Neutrophil (primary cell): ENCODE data around the gene AIPL1.

ENCODE experiments used
- H3K27ac ChIP-seq: fragments of 200-600 bp; sonication (generic); 2 replicates; pipeline ENCODE4 v1.5.1; 2016; ENCODE audit warnings: mild to moderate bottlenecking, moderate library complexity
- H3K27me3 ChIP-seq: fragments of 200-600 bp; sonication (generic); 2 replicates; pipeline ENCODE4 v1.6.0; 2016; ENCODE audit warnings: mild to moderate bottlenecking
- H3K36me3 ChIP-seq: fragments of 200-600 bp; sonication (generic); 2 replicates; pipeline ENCODE4 v1.5.1; 2017
- H3K4me1 ChIP-seq, 2 experiments: fragments of 200-600 bp in 1 of 2; sonication (generic) in 1 of 2; 1 replicate in 1 of 2; 2 replicates in 1 of 2; pipeline versions ENCODE4 v1.5.1 to v1.6.1; 2013 to 2016; ENCODE audit warnings: low read depth in 1 of 2, low read length in 1 of 2, mild to moderate bottlenecking in 1 of 2, moderate library complexity in 1 of 2; ENCODE audit not compliant: control insufficient read depth in 1 of 2, insufficient read depth in 1 of 2
- H3K4me3 ChIP-seq, 2 experiments: fragments of 200-600 bp in 1 of 2; sonication (generic) in 1 of 2; 1 replicate in 1 of 2; 2 replicates in 1 of 2; pipeline ENCODE4 v1.5.1; 2013 to 2016; ENCODE audit warnings: low read depth in 1 of 2, low read length in 1 of 2, mild to moderate bottlenecking in 1 of 2, moderate library complexity in 1 of 2
- H3K9me3 ChIP-seq: fragments of 200-600 bp; sonication (generic); 2 replicates; pipeline ENCODE4 v1.5.1; 2016
- CTCF ChIP-seq: fragments of 200-600 bp; sonication (generic); IDR thresholded peaks from 2 replicates; pipeline ENCODE4 v1.5.1; 2016; ENCODE audit warnings: antibody characterized with exemption

Gene AIPL1

GRCh38 chr17:6455321-6455705 lies 20.4 kb upstream of the AIPL1 start:
- Histone ChIP-seq H3K27me3 (peaks cover 80% of the 10 kb centered on the region), H3K36me3 (no peaks in the 10 kb centered on the region), H3K9me3 (no peaks in the 10 kb centered on the region), H3K4me1 (no peaks in the 10 kb centered on the region), H3K27ac (no peak overlapping the region), H3K4me3 (no peak overlapping the region)
- TF ChIP-seq CTCF, result no peak

DNA sequence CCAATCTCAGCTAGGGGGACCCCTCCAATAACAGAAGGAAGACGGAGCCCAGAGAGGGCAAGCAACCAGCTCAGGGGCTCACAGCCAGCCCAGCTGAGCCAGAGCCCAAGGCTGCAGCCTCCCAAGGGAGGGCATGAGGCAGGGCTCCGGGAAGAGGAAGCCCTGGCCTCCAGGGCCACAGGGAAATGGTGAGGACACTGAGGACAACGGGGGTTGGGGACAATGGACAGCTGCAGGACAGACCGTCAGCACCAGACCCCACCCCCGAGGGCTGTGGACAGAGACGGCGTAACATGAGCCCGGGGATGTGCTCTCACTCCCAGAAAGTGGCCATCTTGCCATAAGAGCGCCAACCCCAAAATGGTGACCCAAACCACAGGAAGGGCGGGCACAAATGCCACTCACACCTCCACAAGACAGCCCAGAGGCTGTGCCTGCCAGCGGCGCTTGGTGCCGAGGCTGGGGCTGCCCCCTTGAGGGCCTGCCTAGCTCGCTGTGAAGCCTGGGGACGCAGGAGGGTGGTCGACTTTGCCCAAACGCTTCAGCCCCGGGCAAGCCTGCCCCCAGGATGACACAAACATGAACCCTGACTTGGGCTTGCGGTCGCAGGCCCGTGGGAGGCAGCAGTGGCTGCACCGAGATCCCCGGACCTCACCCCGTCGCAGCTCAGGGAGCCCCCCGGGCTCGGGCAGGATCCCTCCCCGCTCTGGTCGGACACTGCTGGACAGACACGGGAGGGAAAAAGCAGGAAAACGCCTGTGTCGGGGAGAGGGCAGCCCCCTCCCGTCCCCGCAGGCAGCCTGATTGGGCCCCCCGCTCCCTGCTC lies 19.8 kb upstream of the AIPL1 start:
- H3K27me3 ChIP-seq, result peaks cover 81% of the 10 kb centered on the region
- TF ChIP-seq CTCF, result no peak
- no peaks in the 10 kb centered on the region for H3K4me1 ChIP-seq
- H3K36me3 ChIP-seq, result no peaks in the 10 kb centered on the region
- H3K9me3 ChIP-seq, result no peaks in the 10 kb centered on the region
- H3K4me3 ChIP-seq, result no peak overlapping the region
- no peak overlapping the region for H3K27ac ChIP-seq

- no peaks in the 10 kb centered on the region for H3K9me3 ChIP-seq
- TF ChIP-seq CTCF, result no peak
- peaks cover 74% of the 10 kb centered on the region for H3K27me3 ChIP-seq
- no peak overlapping the region for H3K4me3 ChIP-seq
- H3K27ac ChIP-seq, result no peak overlapping the region
- H3K4me1 ChIP-seq, result no peaks in the 10 kb centered on the region
- H3K36me3 ChIP-seq, result no peaks in the 10 kb centered on the region
Observed at GRCh38 chr17:6453279-6454024, 18.5 kb upstream of the AIPL1 start.

- H3K27ac ChIP-seq, result no peak overlapping the region
- no peaks in the 10 kb centered on the region for H3K9me3 ChIP-seq
- peaks cover under 1% of the 10 kb centered on the region for H3K36me3 ChIP-seq
- H3K27me3 ChIP-seq, result peaks cover 70% of the 10 kb centered on the region
- no peak overlapping the region for H3K4me3 ChIP-seq
- H3K4me1 ChIP-seq, result no peaks in the 10 kb centered on the region
- no peak for TF ChIP-seq CTCF
Observed at GRCh38 chr17:6452471-6453266, 17.7 kb upstream of the AIPL1 start.

DNA sequence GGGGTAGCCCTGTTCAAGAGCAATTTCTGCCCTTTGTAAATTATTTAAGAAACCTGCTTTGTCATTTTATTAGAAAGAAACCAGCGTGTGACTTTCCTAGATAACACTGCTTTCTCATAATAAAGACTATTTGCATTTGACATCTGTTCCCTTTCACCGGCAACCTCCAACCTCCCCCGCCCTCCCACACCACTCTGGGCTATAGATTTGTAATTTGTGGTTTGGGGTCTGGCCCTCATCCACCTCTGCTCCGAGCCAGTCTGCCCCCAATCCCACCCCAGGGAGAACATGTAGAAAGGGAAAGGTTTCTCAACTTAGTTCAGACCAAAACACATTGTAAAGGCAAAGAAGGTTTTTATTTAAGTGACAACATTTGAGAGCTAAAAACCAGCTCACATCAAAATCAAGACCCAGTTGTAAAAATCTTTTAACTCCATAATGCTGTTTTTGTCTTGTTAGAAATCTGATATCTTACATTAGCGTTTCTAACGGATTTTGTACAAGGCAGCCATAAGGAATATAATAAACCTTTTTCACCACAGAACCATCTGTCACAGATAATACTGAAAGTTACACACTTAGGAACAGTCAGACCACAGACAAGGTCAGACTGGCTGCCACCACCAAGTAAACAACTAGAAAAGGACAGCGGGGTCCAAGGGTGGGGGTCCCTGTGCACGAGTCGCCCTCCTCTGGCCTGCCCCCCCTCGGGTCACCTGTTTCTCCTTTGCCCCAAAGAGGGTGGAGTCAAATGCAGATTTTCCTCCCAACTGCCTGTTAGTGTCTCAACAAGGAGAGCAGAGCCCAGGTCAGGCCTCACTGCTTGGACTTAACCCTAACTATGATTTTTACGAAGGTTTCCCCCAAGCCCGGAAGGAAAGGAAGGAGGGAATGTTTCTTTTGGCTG lies 16.3 kb upstream of the AIPL1 start:
- no peak overlapping the region for H3K4me3 ChIP-seq
- no peaks in the 10 kb centered on the region for H3K4me1 ChIP-seq
- peaks cover 6% of the 10 kb centered on the region for H3K36me3 ChIP-seq
- peaks cover 56% of the 10 kb centered on the region for H3K27me3 ChIP-seq
- no peak overlapping the region for H3K27ac ChIP-seq
- H3K9me3 ChIP-seq, result no peaks in the 10 kb centered on the region
- TF ChIP-seq CTCF, result no peak
